GM21576 (cell line): ENCODE measurements around the gene C9.
"Not testable (repeated sequence)": the region's sequence is repeated elsewhere in the genome, so short reads cannot be mapped to it uniquely, and the experiment has no call there.

Source experiments
- ATAC-seq: cut with Tn5 transposase; IDR thresholded peaks from one replicate; pipeline ENCODE4 v1.9.1; 2021; ENCODE audit warnings: mild to moderate bottlenecking, moderate library complexity; ENCODE audit not compliant: unreplicated experiment

The C9 gene

DNA sequence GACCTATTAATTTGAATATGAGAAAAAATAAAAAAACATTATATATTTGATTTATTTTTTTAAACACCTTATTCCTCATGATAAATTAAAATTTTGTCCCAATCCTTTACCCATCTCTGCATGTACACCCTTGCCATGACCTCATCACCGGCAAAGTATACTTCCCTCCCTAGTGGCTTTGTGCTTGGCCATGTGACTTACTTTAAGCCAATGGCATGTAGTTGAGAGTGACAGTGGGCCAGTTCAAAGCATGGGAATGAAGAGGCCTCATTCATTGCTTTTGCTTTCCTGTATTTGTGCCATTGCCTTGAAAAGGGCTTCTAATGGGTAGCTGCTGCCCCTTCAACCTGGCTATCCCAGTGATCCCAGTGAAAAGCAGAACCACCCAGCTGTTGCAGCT lies 31.2 kb downstream of the C9 start:
- ATAC-seq: no peak

DNA sequence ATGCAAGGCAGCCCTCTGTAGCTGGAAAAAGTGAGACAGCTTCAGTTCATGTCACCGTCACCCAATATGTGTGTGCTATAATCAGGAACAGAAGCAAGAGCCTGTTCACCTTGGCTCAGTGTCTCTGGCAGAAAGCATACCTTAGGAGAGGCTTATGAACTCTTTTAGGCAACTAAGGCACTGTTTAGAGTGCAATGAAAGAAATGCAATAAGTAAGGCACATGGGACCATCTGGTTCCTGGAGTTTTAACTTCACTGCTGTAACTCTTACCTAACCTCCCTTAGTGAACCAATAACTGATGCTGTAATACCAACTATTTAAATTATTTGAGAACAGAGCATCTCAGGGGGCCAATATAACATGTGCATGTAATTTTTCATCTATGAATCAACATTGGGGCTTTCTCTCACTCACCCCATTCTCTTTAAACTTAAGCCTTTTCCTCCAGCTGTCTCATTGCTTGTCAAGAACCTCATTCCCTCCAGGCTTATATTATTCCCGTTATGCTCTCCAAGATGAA lies 32.4 kb downstream of the C9 start:
- no peak for ATAC-seq

DNA sequence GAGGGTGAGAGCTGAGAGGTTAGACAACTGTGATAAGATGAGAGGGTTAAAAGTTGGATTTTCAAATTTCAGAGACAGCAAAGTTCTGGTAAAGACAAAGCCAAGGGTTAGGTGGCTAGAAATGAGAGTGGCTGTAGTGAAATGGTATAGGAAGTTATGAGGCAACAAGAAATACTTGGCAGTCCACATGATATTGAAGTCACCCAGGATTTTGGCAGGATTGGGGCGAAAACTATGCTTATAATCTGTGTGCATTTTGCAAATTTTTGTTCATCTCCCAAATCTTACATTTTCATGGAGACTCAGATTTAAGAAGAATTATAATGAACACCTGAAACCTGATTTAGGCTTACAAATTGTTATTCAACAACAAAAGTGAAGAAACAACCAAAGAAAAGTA lies 35.6 kb downstream of the C9 start:
- no peak for ATAC-seq

DNA sequence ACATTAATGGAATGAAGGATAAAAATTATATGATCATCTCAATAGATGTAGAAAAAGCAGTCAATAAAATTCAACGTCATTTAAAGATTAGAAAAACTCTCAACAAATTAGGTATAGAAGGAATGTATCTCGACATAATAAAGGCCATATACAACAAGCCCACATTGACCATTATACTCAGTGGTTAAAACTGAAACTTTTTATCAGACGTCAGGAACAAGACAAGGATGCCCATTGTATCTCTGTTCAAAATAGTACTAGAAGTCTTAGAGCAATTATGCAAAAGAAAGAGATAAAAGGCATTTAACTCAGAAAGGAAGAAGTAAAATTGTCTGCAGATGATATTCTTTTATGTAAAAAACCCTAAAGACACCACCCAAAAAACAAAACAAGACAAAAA lies 40.8 kb downstream of the C9 start:
- ATAC-seq: no peak

DNA sequence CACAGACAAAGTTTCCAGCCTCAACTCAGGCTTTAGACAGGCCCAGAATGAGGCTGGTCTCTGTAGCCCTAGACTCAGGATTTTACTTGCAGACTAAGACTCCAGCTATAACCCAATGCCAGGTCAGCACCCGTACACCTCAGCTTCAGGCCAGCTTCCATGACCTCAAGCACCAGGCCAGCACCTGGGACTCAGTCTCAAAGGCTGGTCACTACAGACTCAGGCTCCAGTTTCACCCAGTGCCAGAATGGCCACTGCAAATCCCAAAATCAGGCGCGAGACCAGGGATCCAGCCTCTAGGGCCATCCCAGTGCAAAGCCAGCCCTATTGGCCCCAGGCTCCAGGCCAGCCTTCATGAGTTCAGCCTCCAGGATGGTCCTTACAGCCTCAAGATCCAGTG lies 44.9 kb downstream of the C9 start:
- ATAC-seq: no peak

DNA sequence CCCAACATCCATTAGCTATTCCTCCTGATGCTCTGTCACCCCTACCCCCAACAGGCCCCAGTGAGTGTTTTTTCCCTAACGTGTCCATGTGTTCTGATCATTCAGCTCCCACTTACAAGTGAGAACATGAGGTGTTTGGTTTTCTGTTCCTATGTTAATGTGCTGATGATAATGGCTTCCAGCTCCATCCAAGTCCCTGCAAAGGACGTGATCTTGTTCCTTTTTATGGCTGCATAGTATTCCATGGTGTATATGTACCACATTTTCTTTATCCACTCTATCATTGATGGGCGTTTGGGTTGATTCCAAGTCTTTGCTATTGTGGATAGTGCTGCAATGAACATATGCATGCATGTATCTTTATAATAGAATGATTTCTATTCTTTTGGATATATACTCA lies 47.8 kb downstream of the C9 start:
- ATAC-seq: not testable (repeated sequence)

DNA sequence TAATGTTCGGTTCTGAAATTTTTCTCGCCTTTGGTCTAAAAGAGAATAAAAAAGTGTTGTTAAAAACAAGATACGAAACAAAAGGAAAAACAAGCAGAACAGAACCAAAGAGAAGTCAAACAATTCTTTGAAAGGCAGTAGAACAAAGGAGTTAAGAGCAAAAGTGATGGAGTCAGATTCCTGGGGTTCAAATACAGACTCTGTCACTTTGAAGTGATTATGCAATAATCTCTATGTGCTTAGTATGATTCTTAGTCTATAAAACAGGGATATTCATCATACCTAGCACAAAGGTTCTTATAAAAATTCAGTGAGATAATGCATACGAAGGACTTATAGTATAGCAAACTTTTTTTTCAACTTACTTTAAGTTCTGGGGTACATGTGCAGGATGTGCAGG lies 48.3 kb downstream of the C9 start:
- no peak for ATAC-seq

DNA sequence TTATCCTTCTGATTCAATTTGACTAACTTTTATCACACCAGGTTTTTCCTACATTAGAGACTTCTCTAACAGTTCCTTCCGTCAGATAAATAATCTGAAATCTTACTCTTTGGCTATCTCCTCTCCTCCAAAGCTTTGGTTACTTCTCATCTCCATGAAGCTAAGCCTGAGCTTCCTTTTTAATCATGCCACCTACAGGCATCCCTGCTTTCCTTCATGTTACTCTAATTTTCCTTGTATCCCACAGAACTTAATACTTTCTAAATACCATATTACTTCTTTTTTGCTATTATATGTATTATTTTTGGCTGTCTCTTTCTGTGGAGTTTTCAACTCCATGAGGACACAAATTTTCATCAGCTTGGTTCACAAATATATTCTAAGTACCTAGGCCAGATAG lies 49.7 kb downstream of the C9 start:
- no peak for ATAC-seq

DNA sequence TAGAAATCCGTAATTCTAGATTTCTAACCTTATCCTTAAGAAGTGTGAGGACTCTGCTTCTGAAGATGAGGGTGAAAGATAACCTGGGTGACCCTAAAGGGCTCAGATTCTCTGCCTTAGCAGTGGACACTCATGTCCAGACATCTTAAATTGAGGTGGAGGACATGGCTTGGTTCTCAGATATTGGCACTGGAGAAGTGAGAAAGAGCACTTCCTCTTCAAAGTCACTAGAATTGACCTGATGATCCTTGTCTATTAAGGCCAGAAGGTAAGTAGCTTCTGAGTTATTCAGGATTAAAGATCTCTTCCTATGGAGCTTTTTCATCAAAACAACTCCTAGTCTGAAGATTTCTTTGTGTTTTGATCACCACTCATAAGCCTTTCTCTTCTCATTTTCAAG lies 54.8 kb downstream of the C9 start:
- ATAC-seq: no peak

DNA sequence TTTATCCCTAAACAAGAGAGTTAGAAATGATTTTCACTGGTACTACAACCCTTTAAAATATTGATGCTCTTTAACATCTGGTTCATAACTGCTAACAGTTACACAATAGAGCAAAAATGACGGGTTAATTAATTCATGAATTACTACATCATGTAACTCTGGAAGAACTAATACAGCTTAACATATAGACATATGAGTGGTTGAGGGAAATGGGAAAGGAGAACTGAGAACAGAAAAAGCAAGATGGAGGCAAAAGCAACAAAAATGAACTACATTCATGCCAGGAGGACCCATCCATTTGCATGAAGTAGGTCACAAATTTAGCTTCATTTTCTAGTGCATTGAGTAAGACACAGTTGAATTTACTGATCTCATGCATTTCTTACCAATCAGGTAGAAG lies 61.8 kb downstream of the C9 start:
- ATAC-seq: peak; percentile 88

DNA sequence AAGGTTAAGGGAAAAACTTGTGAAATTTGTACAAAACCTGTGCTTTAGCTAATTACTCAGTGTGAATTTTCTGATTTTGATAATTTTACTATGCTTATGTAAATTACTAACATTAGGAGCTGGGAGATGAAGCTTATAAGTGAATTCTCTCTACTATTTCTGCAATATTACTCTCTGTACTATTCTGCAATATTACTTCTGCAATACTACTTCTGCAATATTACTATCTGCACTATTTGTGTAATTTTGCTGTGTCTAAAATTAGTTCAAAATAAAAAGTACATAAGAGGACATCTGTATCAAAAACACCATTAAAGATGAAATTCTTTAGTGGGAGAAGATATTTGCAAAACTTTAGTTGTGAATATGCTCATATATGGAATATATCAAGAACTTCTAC lies 62.9 kb downstream of the C9 start:
- ATAC-seq: no peak

DNA sequence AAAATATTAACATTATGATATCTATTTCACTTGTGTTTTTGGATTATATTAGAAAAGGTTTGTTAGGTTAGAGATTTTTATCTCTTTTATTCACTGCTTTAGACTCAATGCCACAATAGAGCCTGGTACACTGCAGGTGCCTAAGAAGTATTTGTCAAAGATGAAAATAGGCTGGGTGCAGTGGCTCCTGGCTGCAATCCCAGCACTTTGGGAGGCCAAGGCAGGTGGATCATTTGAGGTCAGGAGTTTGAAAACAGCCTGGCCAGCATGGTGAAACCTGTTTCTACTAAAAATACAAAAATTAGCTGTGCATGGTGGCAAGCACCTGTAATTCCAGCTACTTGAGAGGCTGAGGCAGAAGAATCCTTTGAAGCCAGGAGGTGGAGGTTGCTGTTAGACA lies 64.3 kb downstream of the C9 start:
- no peak for ATAC-seq

DNA sequence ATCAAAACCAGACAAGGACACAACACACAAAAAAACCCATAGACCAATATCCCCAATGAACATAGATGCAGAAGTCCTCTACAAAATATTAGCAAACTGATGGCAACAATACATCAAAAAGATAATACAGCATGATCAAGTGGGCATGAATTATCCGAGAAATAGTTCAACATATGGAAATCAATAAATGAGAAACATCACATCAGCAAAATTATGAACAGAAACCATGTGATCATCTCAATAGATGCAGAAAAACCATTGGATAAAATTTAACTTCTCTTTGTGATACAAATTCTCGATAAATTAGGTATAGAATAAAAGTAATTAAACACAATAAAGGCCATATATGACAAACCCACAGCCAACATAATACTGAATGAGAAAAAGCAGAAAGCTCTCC lies 69.6 kb downstream of the C9 start:
- ATAC-seq: no peak

DNA sequence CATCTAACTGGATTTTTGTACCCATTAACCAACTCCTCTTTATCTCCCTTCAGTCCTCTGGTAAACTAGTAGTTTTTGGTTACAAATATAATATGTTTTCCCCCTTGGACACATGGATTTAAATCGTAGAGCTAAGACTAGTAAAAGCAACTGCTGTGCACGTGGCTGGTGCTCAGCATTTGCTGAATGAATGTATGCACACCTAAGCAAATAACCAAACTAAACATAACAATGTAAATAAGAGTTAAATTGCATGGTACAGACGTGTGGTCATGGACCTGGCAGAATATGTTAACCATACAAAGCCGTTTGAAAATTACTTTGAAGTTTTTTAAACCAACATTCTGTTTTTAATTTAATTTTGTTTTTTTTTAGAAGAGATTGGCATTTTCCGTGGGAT lies 79.7 kb downstream of the C9 start:
- ATAC-seq: no peak

DNA sequence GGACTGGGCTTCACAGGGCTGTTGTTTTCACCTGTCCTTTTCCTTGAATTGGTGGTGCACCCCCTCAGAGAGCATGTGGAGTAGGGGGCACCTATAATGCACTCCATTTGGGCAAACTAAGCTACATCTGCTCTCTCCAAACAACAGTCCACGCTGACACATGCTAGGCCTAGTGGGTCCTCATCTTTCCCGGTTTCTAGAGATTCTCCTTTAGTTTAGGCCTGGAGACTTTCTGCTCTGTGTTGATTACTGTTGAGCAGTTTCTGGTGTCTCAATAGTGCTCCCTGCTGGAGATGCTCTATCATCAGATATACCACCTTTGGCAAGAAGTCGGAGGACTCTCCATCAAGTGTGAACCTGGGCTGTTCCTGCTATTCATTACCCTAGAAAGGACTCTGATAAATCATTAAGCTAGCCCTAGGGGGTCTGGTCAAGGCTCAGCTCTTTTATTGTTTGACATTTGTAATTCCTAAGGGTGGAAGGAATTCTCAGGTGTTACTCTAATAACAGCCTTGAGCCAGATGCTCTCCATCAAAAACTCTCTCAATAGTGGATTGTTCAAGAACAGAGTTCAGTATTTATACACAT lies 81.0 kb downstream of the C9 start:
- ATAC-seq: peak; percentile 88

DNA sequence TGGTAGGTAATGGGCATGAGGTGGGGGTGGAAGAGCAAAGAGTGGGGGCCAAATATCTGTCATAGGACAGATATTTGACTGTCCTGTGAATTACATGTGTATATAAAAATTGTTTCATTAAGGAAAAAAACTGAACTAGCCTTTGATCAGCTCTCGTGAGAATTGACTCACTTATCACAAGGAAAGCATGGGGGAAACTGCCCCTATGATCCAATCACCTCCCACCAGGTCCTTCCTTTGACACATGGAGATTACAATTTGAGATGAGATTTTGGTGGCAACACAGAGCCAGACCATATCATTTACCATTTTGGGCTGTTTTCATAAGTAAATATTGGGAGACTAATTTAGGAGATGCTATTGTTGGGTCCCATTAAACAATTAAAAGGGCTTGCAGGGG lies 81.7 kb downstream of the C9 start:
- ATAC-seq: no peak

DNA sequence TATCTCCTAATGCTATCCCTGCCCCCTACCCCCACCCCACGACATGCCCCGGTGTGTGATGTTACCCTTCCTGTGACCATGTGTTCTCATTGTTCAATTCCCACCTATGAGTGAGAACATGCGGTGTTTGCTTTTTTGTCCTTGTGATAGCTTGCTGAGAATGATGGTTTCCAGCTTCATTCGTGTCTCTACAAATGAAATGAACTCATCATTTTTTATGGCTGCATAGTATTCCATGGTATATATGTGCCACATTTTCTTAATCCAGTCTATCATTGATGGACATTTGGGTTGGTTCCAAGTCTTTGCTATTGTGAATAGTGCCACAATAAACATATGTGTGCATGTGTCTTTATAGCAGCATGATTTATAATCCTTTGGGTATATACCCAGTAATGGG lies 88.4 kb downstream of the C9 start:
- not testable (repeated sequence) for ATAC-seq

DNA sequence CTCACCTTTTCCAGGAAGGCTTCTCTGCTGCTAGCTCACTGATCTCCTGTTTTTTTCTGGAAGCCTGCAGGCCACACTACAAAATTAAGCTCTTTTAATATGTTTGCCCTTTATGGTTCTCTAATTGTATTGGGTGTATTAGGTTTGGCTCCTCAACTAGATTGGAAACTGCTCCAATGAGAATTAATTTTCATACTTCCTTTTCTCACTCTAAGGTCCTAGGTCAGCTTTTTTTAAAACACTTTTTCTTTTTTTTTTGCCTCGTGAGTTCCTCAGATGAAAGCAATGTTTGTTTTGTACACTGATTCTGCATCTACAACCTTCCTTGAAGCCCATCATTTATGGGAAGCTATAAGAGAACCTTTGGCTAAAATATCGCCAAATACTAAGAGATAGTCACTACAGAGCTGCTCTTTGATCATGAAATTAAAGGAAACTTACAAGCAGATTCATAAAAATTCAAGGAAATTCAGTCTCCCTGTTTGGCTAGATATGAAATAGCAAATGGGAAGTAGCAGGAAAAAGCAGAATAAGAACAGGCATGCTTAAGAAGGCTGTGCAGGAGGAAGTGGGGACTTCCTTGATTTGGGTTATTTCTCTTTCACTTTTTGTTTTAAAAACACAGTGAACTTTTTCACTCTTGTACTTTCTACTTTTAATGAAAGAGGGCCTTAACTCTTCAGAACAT lies 89.8 kb downstream of the C9 start:
- peak; percentile 85 for ATAC-seq

DNA sequence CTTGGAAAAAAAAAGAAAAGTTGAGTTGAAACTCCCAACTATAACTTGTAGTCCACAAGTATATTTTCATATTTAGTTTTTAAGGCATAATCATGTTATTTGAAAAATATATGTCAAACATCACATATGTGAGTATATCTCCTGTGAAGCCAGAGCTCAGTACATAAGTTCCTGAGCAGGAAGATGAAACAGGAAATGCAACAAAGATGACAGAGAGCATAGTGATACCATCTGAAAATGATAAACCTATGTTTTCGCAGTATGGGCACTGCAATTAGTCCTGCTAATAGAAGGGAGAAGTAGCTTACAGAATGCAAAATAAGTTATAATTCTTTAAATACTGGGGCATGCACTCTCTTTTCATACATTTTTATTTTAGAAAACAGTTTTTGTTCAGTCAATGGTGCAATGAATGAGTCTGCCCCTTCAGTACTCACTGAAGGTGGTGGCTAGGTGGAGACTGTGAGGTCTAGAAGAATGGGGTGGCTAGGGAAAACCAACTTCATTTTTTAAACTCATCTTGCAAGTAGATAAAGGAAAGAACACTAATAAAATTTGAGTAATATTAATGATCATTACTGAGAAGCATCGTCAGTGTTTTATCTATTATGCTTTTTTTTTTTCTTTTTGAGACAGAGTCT lies 90.9 kb downstream of the C9 start:
- no peak for ATAC-seq

DNA sequence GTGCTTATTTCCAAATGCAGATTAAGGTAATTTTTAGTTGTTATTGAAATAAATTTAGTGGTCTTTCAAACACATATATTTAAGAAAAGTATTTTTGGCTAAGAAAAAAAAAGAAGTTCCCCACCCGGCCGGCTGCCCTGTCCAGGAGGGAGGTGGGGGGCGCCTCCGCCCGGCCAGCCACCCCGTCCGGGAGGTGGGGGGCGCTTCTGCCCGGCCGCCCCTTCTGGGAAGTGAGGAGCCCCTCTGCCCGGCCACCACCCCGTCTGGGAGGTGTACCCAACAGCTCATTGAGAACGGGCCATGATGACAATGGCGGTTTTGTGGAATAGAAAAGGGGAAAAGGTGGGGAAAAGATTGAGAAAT lies 91.4 kb downstream of the C9 start:
- ATAC-seq: not testable (repeated sequence)

DNA sequence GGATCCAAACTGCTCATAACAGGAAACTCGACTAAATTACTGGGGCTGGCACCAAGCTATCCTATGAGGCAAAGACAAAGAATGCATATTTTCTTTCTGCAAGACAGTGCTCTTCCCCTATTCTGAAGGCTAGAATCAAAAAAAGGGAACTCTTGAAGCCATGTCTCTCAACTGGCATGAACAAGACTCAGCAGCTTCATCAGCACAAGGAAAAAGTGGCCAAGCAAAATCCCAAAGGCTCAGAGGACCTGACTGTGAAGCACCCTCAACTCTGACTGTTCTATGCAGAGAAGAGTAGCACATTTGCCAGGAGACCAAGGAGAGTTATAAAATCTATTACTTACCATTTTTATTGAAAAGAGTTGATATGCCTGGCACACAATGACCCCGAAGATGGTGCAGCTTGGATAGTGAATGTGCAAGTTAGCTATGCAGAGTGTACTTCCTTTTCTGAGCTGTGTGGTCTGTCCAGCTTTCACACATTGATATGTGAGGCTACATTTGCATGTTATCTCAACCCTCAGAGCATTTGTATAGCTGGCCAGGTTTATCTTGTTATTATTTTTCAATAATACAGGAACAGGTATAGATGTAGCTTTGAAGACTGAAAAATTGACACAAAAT lies 94.0 kb downstream of the C9 start:
- ATAC-seq: peak; percentile 81

DNA sequence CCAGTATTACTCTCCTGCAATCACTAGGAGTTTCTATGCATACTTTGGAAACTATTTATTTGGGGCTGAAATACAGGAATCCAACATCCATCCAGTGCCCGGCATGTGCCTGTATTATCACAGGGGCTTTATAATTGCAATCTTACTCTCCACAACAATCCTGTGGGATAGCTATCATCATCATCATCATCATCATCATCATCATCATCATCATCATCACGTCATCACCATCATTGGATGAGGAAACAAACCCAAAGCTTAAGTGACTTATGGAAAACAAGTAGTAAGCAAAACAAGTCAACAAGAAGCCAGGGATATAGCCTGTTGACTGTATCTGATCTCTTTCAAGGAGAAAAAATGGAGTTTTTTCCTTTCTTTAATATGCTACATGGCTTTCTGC lies 97.1 kb downstream of the C9 start:
- no peak for ATAC-seq
